GM12891 (cell line): Measurements from ENCODE around the gene NPBWR2.
A peak's percentile ranks its signal among the peaks of the same experiment; 100 is the strongest.

Experiments
- DNase-seq: peaks from one replicate; pipeline ENCODE4 v3.0.0; 2011; ENCODE audit warnings: low spot score; ENCODE audit not compliant: insufficient read length
- FAIRE-seq: peaks from 2 replicates; lab custom pipeline; 2011; peaks lifted over from hg19 to GRCh38; lab: Jason Lieb, UNC
- PAX5 ChIP-seq: IDR thresholded peaks from 2 replicates; pipeline ENCODE4 v1.6.1; 2011; ENCODE audit warnings: low read length, moderate library complexity, mild to moderate bottlenecking; ENCODE audit not compliant: insufficient read depth, severe bottlenecking
- POLR2A ChIP-seq: IDR thresholded peaks from 2 replicates; pipeline ENCODE4 v1.6.1; 2011; ENCODE audit warnings: low read depth, low read length, control low read depth
- POLR2AphosphoS5 ChIP-seq: IDR thresholded peaks from 2 replicates; pipeline ENCODE4 v1.6.1; 2011; ENCODE audit warnings: low read depth, low read length, control low read depth
- POU2F2 ChIP-seq: IDR thresholded peaks from 2 replicates; pipeline ENCODE4 v1.6.1; 2011; ENCODE audit warnings: low read depth, mild to moderate bottlenecking, control low read depth, low read length, moderate library complexity
- SPI1 ChIP-seq: IDR thresholded peaks from 2 replicates; pipeline ENCODE4 v1.6.1; 2011; ENCODE audit warnings: low read depth, low read length, control low read depth
- TAF1 ChIP-seq: IDR thresholded peaks from 2 replicates; pipeline ENCODE4 v1.6.1; 2011; ENCODE audit warnings: low read depth, low read length, control low read depth

The NPBWR2 gene

DNA sequence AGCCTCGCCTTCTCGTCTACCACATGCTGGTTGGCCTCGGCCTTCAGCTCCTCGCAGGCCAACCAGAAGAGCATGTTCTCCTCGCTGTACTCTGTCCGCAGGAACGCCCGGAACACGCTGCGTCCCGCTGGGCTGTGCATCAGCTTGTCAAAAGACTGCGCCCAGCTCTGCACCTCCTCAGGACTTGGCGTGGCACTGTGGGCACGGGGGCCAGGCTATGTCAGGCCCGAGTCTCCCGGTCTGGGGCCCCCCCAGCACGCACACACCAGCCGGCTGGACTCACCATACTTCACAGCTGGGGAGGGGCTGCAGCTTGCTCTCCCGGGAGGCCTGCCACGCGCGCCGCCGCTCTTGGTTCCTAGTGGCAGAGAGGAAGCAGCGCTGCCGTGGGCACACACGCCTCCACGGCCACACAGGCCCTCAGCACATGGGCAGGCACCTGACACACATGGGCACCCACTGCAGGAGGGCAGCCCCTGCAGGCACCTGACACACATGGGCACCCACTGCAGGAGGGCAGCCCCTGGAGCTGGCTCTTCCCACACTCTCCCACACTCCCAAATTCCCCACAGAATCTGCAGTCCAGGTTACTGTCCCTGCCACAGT, 33.1 kb downstream of the NPBWR2 start:
- no peak for DNase-seq
- no peak for TF ChIP-seq POLR2A
- TF ChIP-seq POLR2AphosphoS5: no peak
- no peak for TF ChIP-seq SPI1
- no peak for TF ChIP-seq POU2F2
- TF ChIP-seq PAX5: no peak
- TF ChIP-seq TAF1: no peak
- no peak for FAIRE-seq

DNA sequence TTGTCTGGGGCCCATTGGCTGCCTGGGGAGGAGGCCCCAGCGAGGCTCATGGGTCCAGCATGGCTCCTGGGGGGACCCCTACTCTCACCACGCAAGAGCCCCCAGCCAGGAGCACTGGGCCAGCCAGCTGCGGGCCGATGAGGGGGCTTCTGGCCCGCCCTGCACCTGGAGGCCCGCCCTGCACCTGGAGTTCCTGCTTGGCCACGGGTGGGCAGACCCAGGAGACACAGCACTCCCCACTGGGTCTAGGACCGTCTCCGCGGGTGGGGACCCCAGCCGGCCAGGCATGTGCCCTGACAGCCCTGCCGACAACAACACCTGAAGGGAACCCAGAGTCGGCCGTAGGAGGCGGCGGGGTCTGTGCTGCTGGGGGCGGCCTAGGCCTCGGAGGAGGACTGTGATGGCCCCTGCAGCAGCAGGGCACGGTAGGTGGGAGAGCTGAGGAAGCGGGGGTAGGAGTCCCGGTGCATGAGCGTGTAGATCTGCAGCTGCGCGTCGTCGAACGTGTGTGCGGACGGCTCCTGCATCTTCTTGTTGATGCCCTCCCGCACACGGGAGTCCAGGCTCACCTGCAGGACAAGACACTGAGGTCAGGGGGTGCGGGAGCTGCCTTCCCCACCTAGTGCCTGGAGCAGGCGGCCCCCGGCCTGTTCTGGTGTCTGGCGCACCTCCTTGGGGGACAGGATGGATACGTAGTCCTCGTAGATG, 33.7 kb downstream of the NPBWR2 start:
- FAIRE-seq (no peak), DNase-seq (no peak)
- TF ChIP-seq POLR2AphosphoS5 (no peak), POU2F2 (no peak), PAX5 (no peak), POLR2A (no peak), TAF1 (no peak), SPI1 (no peak)

DNA sequence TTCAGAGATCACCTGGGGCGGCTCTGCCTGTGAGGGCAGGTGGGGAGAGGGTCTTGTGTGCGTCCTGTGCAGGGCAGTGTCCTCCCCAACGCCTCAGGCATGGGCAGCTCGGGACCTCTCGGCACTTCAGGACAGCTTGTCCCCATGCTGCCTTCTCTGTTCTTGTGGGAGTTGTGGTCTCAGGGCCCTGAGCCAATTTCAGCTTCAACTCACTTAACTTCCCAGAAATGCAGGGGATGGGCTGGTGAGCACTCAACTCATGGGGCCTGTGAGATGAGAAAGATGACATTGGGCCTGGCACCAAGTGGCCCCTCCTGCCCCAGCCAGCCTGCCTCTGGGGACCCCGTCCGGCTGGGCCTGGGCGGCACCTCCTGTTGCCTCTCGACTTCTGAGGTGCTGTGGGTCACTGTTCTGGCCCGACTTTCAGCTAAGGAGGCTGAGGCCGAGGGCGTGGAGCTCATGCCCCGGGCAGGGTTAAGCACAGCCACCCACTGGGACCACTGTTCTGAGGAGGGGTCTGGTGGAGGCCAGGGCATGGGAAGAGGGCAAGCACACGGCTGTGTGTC, 34.8 kb downstream of the NPBWR2 start:
- TF ChIP-seq POLR2AphosphoS5 (no peak), SPI1 (no peak), POU2F2 (no peak), TAF1 (no peak), POLR2A (no peak), PAX5 (no peak)
- DNase-seq (no peak), FAIRE-seq (no peak)

DNA sequence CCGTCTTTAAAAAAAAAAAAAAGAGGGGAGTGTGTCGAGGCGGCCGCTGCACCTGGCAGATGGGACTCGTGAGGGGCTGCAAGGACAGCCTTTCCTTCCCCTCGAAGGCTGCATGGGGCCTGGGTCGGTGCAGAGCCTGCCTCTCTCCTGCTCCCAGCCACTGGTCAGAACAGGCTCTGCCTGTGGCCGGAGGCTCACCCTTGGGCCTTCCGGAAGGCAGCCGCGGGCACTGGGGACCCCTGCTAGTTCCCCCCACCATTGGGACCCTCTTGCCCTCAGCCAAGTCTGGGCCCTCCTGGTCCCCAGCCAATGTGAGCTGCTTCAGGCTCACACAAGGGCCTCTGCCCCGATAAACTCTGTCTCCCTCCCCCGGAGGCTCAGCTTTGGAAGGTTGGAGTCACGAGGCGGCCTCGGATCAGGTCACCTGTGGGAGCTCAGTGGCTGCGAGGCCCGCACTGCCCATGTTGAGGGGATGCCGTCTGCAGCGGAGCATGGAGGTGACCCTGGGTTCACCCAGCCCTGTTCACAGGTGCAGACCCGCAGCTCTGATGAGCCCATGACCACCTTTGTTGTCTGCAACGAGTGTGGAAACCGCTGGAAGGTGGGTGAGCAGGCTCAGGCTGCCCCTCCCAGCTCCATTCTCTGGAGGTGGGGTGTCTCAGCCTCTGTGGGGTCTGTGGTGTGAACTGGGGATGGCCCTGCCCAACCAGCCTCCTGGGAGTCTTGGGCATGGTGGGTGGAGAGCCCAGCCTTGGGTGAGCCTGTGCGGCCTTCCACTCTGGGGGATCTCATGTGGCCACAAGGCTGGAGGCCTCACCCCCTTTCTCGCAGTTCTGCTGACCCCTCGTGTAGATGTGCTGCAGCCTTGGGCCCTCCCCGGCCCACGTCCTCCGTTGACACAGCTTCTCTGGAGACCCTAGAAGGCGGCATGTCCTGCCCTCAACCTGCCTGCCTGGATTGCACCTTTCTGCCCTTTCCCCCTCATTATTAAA, 35.7 kb downstream of the NPBWR2 start:
- FAIRE-seq: no peak

DNA sequence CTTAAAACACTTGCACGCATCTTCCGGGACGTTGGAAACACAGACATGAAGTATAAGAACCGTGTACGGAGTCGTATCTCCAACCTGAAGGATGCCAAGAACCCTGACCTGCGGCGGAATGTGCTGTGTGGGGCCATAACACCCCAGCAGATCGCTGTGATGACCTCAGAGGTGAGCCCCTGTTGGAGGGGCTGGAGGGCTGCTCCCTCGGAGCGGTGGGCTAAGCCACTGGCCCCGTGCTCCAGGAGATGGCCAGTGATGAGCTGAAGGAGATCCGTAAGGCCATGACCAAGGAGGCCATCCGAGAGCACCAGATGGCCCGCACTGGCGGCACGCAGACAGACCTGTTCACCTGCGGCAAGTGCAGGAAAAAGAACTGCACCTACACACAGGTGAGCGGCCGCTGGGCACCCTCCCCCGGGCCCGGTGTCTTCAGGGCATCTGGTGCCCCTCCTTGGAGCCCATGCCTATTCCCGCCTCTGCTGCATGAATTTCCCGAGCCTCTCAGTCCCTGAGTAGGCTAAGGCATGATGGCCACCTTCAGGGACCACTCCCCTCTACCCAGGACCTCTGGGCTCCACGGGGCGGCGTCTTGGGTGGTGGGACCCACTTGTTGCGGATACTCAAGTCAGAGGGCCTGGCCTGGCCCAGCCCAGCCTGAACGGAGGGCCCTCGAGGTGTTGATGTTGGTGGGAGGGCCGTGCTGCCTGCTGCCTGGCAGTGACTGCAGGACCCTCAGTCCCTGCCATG, 36.9 kb downstream of the NPBWR2 start:
- TF ChIP-seq PAX5 (no peak), SPI1 (no peak), TAF1 (no peak), POU2F2 (no peak)
- DNase-seq (no peak), FAIRE-seq (no peak)

More for the DNA sequence above, 35.7 kb downstream of the NPBWR2 start:
- no peak for DNase-seq
- TF ChIP-seq POLR2A (no peak; the same call in 1 of the 2 replicates), POU2F2 (no peak), POLR2AphosphoS5 (peak; percentile 28; the same call in 1 of the 2 replicates), PAX5 (no peak), SPI1 (no peak), TAF1 (no peak)

DNA sequence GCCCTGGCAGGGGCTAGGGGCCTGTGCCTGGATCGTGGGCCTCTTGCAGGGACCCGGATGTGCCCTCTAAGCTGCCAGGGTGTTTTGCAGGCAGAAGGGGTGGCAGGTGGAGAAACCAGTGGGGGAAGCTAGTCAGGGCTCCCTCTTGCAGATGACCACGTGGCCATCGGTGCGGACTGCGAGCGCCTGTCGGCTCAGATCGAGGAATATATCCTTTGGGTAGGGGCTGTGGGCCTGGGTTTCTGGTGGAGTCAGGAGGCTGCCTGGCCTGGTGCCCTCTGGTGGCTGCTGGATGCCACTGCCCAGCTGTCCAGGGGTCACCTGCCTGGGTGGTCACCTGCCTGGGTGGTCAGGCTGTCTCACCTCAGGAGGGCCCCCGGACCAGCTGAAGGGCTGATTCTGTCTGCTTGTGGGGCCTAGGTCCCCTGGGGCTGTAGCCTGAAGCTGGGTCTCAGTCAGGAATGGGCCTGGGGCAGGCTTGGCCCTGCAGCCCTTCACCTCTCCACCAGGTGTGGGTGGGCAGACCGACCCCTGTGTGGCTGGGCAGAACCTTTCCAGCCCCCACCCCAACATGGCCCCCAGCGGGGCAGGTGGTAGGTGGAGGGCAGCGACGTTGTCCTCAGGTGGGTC, 37.6 kb downstream of the NPBWR2 start:
- no peak for DNase-seq
- TF ChIP-seq POLR2AphosphoS5: no peak
- TF ChIP-seq TAF1: no peak
- no peak for TF ChIP-seq PAX5
- no peak for TF ChIP-seq POU2F2
- TF ChIP-seq SPI1: no peak
- no peak for TF ChIP-seq POLR2A
- FAIRE-seq: peak; percentile 88

DNA sequence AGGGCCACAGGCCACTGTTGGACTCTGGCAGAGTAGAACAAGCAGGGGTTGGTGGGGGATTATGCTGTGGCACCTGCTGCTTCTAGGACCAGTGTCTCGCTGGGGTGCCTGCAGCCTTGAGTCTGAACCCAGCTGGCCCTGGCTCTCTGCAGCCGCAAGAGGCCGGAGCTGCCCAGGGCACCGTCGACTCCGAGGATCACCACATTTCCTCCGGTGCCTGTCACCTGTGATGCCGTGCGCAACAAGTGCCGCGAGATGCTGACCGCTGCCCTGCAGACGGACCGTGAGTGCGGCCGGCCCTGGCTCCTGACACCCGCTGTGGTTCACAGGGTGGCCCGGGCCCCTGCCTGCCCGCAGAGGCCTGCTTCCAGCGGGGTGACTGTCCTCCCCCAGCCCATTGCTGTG, 38.2 kb downstream of the NPBWR2 start:
- TF ChIP-seq POLR2A: no peak
- TF ChIP-seq POLR2AphosphoS5: no peak
- no peak for TF ChIP-seq POU2F2
- TF ChIP-seq SPI1: no peak
- TF ChIP-seq TAF1: no peak
- no peak for TF ChIP-seq PAX5
- no peak for FAIRE-seq
- no peak for DNase-seq

DNA sequence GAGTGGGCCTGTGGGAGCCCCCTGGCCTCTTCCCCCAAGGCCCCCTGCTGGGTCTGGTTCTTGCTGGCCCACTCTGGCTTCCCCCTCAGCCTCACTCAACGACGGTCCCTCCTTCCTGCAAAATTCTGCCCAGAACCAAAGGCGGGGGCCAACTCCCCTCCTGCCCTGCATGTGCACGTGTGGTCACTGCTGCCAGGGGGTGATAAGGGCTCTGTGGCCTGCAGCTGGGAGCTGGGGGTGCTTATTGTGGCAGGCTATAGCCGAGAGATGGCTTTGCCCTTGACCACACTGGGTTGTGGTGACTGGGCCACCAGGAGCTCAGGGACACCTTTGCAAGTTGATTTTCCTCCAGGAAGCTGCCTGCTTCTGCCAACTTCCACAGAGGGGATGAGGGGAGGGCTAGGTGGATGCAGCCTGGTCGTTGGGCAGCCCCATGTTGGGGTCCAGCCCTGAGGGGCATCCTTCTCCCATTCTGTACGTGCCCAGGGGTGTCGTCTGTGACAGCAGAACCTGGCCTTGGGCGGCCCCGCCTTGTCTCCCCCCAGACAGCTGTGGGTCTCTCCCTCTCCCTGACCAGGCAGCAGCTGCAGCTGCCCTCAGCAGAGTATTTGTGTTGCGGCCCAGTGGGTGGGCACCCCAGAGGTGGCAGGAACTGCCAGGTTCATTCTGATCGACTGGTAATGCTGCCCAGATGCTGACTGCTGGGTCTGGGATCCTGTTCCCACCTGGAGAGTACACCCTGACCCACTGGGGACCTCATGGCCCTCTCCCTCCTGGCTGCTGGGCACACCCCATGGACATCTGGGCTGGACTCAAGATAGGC, 38.8 kb downstream of the NPBWR2 start:
- TF ChIP-seq POLR2AphosphoS5: no peak
- no peak for TF ChIP-seq POLR2A
- TF ChIP-seq SPI1: no peak
- no peak for TF ChIP-seq TAF1
- TF ChIP-seq PAX5: no peak
- TF ChIP-seq POU2F2: no peak
- FAIRE-seq (no peak), DNase-seq (no peak)
